Right lobe of liver (tissue), 4 donors: ENCODE measurements around the gene ARMC7.

ENCODE experiments used
- CTCF ChIP-seq, 4 donors: fragments of 200-600 bp in 3 of 4; fragments of 450-650 bp in 1 of 4; IDR thresholded peaks; one replicate each; pipeline versions ENCODE4 v1.5.1 to v1.8.0; 2016 to 2022; ENCODE audit warnings: antibody characterized with exemption in 4 of 4, mild to moderate bottlenecking in 2 of 4
- POLR2A ChIP-seq: fragments of 450-650 bp; IDR thresholded peaks from one replicate; pipeline ENCODE4 v1.6.1; 2017; ENCODE audit warnings: antibody characterized with exemption, mild to moderate bottlenecking
- donor health status: DM: no; HTN: no; CAD: no.
- donor health status: DM: no; HTN: no; CAD: no.
- donor health status: DM: no; HTN: yes; CAD: no.

GRCh38 chr17:75097865-75098264, 11.9 kb upstream of the ARMC7 start:
- TF ChIP-seq CTCF (IDR thresholded peaks at IDR 0.05) (no peak), POLR2A (no peak)
